Ascending aorta (tissue), 2 donors: ENCODE data around the gene NUPR1. TPM values are rescaled to one million over a fixed set of nuclear protein-coding genes. Genes with fewer than 3 reads are reported as not detected.

Source experiments
- DNase-seq, 2 donors: peaks; one replicate each; pipeline ENCODE4 v3.0.0-alpha.2; 2019; ENCODE audit warnings: low spot score in 2 of 2
- H3K27ac ChIP-seq, 2 donors: fragments of 200-600 bp; sonication (generic); one replicate each; pipeline ENCODE4 v1.5.1; 2016 to 2017; ENCODE audit warnings: mild to moderate bottlenecking in 1 of 2
- H3K27me3 ChIP-seq: fragments of 200-600 bp; sonication (generic); one replicate; pipeline ENCODE4 v1.5.1; 2017
- H3K36me3 ChIP-seq, 2 donors: fragments of 200-600 bp; sonication (generic); one replicate each; pipeline ENCODE4 v1.5.1; 2016
- H3K4me1 ChIP-seq, 2 donors: fragments of 200-600 bp; sonication (generic); one replicate each; pipeline ENCODE4 v1.5.1; 2016 to 2017; ENCODE audit warnings: mild to moderate bottlenecking in 1 of 2
- H3K4me3 ChIP-seq, 2 donors: fragments of 200-600 bp; sonication (generic); one replicate each; pipeline ENCODE4 v1.5.1; 2016 to 2017; ENCODE audit warnings: mild to moderate bottlenecking in 1 of 2
- H3K9me3 ChIP-seq, 2 donors: fragments of 200-600 bp; sonication (generic); one replicate each; pipeline ENCODE4 v1.5.1; 2016
- intact Hi-C: fragments of 100-400 bp; cut with DNase I; formaldehyde crosslinking; loops from one replicate; pipeline ENCODE4 v1.15.1; 2023
- total RNA-seq: library from RNA; depleted of rRNA; stranded (reverse); fragments of >200 nt; gene quantifications from one replicate; pipeline ENCODE4 v1.1.0, GENCODE V29; 2016
- TF ChIP-seq, protein P1 (sequence below), 3 experiments: fragments of 200-600 bp in 2 of 3; fragments of 450-650 bp in 1 of 3; sonication (generic) in 2 of 3; IDR thresholded peaks; one replicate each; pipeline ENCODE4 v1.5.1; 2016 to 2019; ENCODE audit warnings: antibody characterized with exemption in 3 of 3, mild to moderate bottlenecking in 1 of 3, moderate library complexity in 1 of 3

Gene NUPR1
- total RNA-seq, 1 donor from 2014 or later, result 290 TPM

DNA sequence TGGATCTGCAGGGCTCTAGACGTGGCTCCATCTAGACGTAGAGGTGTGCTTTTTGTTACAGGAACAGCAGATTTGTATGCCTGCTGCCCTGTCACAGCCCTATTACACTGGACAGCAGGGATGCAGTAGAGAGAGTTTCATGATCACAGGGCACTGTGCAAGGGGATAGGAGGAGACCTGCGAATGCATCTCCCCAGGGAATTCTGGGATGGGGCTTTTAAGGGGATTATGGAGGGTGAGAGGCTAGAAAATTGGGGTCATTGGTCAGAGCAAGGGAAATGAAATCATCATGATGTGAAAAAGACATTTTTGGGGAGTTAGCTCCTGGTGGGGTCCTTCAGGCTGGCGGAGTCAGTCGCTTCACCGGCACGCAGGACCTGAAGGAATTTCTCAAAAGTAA is 3.9 kb upstream of the NUPR1 start:
- TF ChIP-seq, protein P1, sequence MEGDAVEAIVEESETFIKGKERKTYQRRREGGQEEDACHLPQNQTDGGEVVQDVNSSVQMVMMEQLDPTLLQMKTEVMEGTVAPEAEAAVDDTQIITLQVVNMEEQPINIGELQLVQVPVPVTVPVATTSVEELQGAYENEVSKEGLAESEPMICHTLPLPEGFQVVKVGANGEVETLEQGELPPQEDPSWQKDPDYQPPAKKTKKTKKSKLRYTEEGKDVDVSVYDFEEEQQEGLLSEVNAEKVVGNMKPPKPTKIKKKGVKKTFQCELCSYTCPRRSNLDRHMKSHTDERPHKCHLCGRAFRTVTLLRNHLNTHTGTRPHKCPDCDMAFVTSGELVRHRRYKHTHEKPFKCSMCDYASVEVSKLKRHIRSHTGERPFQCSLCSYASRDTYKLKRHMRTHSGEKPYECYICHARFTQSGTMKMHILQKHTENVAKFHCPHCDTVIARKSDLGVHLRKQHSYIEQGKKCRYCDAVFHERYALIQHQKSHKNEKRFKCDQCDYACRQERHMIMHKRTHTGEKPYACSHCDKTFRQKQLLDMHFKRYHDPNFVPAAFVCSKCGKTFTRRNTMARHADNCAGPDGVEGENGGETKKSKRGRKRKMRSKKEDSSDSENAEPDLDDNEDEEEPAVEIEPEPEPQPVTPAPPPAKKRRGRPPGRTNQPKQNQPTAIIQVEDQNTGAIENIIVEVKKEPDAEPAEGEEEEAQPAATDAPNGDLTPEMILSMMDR (IDR thresholded peaks at IDR 0.05), result no peak
- intact Hi-C loops, result no loop called here
- Histone ChIP-seq H3K27me3 (no peaks in the 10 kb centered on the region), H3K36me3 (peaks cover 0 to under 1% of the 10 kb centered on the region in 2 donors), H3K9me3 (no peaks in the 10 kb centered on the region), H3K4me3 (no peak overlapping the region), H3K4me1 (peaks cover 5 to 12% of the 10 kb centered on the region in 2 donors), H3K27ac (no peak overlapping the region)
- DNase-seq, result no peak

DNA sequence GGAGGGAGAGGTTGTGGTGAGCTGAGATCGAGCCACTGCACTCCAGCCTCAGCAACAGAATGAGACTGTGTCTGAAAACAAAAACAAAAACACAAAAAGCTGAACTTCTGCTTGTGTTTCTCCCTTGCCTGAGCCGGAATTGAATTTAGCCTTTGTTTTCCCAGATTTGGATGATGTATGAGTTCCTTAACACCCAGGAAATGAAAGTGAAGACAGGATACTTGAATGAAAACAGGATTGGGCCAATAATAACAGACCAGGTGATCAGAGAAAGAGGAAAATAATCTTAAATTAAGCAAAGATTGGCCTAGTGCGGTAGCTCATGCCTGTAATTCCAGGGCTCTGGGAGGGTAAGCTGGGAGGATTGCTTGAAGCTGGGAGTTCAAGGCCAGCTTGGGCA is 1.6 kb upstream of the NUPR1 start:
- peaks cover 9 to 20% of the 10 kb centered on the region in 2 donors for H3K4me1 ChIP-seq
- no peaks in the 10 kb centered on the region for H3K27me3 ChIP-seq
- peaks cover 0 to 18% of the 10 kb centered on the region in 2 donors for H3K36me3 ChIP-seq
- DNase-seq, result no peak
- TF ChIP-seq, protein P1 (IDR thresholded peaks at IDR 0.05), result no peak
- peak overlapping the region in 1 of 2 donors; percentile 80 for H3K27ac ChIP-seq
- intact Hi-C loops, result no loop called here
- peaks cover 0 to 15% of the 10 kb centered on the region in 2 donors for H3K9me3 ChIP-seq
- no peak overlapping the region for H3K4me3 ChIP-seq

DNA sequence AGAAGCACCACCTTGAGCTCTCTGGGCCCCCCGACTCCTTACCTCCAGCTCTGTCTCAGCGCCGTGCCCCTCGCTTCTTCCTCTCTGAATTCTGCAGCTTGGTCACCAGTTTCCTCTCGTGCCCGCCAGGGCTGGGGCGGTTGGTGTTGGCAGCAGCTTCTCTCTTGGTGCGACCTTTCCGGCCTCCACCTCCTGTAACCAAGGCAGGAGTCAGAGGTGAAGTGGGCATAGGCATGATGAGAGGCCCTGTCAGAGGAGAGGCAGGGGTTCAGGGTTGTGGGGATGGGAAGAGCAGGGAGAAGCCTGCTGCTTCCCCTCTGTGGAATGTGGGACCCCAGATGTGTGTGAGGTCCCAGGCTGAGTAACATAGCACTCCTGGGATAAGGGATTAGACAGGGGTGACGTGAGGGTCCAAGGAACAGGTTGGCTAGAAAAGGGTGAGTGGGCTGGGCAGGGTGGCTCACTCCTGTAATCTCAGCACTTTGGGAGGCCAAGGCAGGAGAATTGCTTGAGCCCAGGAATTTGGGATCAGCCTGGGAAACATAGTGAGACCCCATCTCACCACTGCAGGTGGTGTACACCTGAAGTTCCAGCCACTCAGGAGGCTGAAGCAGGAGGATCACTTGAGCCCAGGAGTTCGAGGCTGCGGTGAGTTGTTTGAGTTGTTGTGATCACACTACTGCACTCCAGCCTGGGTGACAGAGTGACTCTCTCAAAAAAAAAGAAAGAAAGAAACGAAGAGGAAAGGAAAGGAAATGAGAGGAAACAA is 626 bp downstream of the NUPR1 start:
- peak overlapping the region; percentile 60 to 74 for H3K4me3 ChIP-seq
- intact Hi-C loops, result loop anchor here (2.0 to 10.0 kb wide), 2 partner anchors 45 to 323 kb away; partner anchors contain the start of genes CLN3 and XPO6
- TF ChIP-seq, protein P1 (IDR thresholded peaks at IDR 0.05), result no peak
- peak overlapping the region; percentile 80 to 95 for H3K27ac ChIP-seq
- no peaks in the 10 kb centered on the region for H3K27me3 ChIP-seq
- H3K9me3 ChIP-seq, result peaks cover 0 to 19% of the 10 kb centered on the region in 2 donors
- H3K36me3 ChIP-seq, result peaks cover 3 to 31% of the 10 kb centered on the region in 2 donors
- DNase-seq, result no peak
- peaks cover 9 to 20% of the 10 kb centered on the region in 2 donors for H3K4me1 ChIP-seq

DNA sequence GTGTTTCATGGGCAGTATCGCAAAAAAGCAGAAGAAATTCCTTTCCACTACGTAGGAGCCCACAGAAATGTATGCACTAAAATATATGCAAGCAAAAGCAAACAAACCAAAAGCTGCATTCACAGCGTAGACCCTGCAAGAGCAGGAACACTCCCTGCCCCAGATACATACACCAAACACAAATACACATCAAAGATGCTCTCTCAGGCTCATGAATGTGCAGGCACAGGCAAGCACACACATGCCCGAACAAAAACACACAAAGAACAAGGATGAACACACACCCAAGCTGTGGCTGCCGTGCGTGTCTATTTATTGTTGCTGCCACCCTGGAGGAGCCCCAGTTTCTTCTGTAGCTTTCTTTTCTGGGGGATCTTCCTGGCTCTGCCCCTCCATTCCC is 1.7 kb downstream of the NUPR1 start:
- Histone ChIP-seq H3K27ac (peak overlapping the region in 1 of 2 donors; percentile 80), H3K4me3 (peak overlapping the region; percentile 60 to 74), H3K36me3 (peaks cover 3 to 31% of the 10 kb centered on the region in 2 donors), H3K9me3 (peaks cover 0 to 19% of the 10 kb centered on the region in 2 donors), H3K27me3 (no peaks in the 10 kb centered on the region), H3K4me1 (peaks cover 9 to 20% of the 10 kb centered on the region in 2 donors)
- TF ChIP-seq, protein P1 (IDR thresholded peaks at IDR 0.05), result no peak
- intact Hi-C loops, result loop anchor here (10.0 kb wide), 1 partner anchor 322 kb away; the partner anchor contains the start of gene XPO6
- DNase-seq, result no peak

DNA sequence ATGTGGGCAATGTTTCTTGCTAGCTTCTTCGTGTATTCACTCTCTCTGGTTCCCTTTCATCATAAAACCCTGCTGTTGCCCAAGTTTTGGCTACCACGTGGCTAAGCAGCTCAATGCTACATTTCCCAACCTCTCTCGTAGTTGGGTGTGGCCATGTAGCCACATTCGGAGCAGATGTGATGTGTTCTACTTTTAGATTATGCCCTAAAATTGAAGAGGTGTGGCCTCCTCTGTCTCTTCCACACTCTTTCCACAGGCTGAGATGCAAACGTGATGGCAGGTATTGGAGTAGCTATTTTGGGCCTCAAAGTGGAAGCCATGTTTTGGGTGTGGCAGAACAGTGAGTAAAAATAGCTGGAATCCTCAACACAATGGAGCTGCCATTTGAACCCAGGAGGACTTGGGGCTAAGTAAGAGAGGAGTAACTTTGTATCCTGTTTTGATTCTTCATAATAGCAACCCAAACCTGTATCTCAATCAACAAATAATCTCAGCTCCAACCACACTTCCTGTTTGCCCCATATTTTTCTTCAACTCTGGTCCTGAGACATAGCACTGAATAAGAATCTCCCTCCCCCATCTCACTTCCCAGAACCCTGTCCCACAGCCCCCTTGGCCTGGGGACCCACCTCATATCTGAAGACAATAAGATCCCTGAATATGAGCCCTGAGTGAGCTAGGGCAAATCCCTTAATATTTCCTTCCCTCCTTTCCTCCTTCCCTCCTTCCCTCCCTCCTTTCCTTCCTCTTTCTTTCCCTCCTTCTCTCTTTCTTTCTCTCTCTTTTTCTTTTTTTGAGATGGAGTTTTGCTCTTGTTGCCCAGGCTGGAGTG is 4.0 kb downstream of the NUPR1 start:
- DNase-seq, result peak; percentile 37 to 84
- TF ChIP-seq, protein P1 (IDR thresholded peaks at IDR 0.05), result no peak
- no peaks in the 10 kb centered on the region for H3K27me3 ChIP-seq
- H3K4me3 ChIP-seq, result no peak overlapping the region
- peaks cover 0 to 19% of the 10 kb centered on the region in 2 donors for H3K9me3 ChIP-seq
- intact Hi-C loops, result loop anchor here (10.0 kb wide), 1 partner anchor 320 kb away; the partner anchor contains the start of gene XPO6
- peaks cover 3 to 31% of the 10 kb centered on the region in 2 donors for H3K36me3 ChIP-seq
- H3K27ac ChIP-seq, result peak overlapping the region in 1 of 2 donors; percentile 62
- H3K4me1 ChIP-seq, result peaks cover 9 to 20% of the 10 kb centered on the region in 2 donors
